H7 (cell line): ENCODE results near the gene FUT7. TPM values are rescaled to one million over a fixed set of nuclear protein-coding genes. Genes with fewer than 3 reads are reported as not detected.
A peak's percentile ranks its signal among the peaks of the same experiment; 100 is the strongest.

Experiments used
- DNase-seq: peaks from one replicate; pipeline ENCODE4 v3.0.0; 2012
- H3K27me3 ChIP-seq: 2 replicates; pipeline ENCODE4 v1.6.0; 2011; ENCODE audit warnings: mild to moderate bottlenecking, low read length; ENCODE audit not compliant: control insufficient read depth, insufficient read depth
- H3K36me3 ChIP-seq: replicated peaks from 2 replicates; pipeline ENCODE4 v1.5.1; 2011; ENCODE audit warnings: low read length; ENCODE audit not compliant: control insufficient read depth, insufficient read depth
- H3K4me3 ChIP-seq: 2 replicates; pipeline ENCODE4 v1.5.1; 2011; ENCODE audit warnings: low read depth, mild to moderate bottlenecking, control low read depth, low read length, moderate library complexity; ENCODE audit not compliant: insufficient read depth
- total RNA-seq: library from RNA; depleted of rRNA; stranded (reverse); fragments of >200 nt; shearing (Covaris generic); gene quantifications from 2 replicates; pipeline ENCODE4 v1.2.3, GENCODE V29; 2014; rRNA removed

FUT7 gene, protein sequence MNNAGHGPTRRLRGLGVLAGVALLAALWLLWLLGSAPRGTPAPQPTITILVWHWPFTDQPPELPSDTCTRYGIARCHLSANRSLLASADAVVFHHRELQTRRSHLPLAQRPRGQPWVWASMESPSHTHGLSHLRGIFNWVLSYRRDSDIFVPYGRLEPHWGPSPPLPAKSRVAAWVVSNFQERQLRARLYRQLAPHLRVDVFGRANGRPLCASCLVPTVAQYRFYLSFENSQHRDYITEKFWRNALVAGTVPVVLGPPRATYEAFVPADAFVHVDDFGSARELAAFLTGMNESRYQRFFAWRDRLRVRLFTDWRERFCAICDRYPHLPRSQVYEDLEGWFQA
- total RNA-seq, result not detected in 2 replicates

DNA sequence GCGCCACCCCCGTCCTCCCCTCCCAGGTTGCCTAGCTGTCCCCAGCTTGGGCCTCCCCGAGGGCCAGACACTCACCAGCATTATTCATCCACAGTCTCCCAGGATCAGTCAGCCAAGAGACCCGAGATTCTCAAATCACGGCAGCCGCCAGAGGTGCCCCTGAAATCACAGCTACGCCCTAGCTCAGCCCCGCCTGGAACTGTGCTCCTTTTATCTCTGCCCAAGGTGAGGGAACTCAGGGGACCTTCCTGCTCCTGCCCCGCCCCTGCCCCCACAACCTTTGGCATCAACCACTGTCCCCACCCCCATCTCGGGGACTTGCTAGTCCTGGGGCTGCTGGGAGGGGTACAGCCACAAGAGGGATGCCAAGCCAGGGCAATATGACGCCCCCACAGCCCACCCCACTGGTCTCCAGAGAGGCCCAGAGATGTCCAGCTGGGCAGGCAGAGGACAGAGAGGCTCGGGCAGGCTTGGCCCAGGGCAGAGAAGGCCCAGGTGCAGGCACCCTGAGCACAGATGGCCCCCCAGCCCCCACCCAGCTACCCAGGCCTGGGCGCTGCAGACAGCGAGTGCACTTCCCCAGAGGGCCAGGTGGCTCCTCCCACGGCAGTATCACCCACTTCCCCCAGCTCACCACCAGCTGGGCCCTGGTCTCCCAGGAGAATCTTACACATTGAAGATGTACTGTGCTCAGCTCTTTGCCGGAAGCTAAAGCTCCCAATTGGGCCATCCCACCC is at the start of gene FUT7:
Gene FUT7 (minus strand): TSS at position 185 of the 737 bp plus-strand sequence. CDS start 97 bp downstream, at position 88.
- Histone ChIP-seq H3K4me3 (no peak within 1 kb of the TSS), H3K36me3 (no peaks in the 10 kb centered on the region), H3K27me3 (peaks cover 16% of the 10 kb centered on the region)
- DNase-seq, result no peak

DNA sequence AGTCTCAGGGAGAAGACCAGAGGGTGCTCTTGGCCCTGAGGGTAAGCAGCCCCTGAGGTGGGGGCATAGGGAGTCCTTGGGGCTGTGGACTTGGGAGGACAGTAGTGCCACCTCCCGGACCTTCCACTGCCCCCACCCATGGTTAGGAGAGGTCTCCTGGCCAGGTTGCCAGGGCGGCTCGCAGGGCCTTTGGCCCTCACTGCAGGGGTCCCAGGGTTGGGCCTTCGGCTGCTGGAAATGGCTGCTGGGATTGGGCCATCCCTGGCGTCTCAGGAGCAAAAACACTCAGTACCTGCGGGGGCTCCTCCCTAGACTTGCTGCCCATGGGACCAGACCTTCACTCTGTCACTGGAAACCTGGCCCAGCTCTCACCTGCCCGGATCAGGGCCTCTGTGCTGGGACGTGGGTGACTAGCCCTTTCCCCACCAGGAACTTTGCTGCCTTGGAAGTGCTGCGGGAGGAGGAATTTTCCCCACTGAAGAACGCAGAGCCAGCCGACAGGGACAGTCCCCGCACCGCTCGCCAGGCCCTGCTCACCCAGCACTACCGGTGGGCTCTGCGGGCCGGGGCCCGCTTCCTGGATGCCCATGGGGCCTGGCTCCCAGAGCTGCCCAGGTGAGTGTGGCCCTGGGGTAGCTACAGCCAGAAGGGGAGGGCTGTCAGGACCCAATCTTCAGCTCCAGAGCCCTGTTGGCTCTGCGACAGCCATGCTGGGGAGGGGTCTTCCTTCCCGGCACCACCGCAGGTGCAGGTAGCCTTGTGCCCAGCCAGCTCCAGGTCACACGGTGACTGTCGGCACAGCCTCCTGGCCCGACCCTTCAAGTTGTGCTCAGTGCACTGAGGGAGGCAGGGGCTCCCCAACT is 48.6 kb upstream of the FUT7 start:
- Histone ChIP-seq H3K4me3 (no peak overlapping the region), H3K27me3 (peaks cover 13% of the 10 kb centered on the region), H3K36me3 (peaks cover 2% of the 10 kb centered on the region)
- no peak for DNase-seq

DNA sequence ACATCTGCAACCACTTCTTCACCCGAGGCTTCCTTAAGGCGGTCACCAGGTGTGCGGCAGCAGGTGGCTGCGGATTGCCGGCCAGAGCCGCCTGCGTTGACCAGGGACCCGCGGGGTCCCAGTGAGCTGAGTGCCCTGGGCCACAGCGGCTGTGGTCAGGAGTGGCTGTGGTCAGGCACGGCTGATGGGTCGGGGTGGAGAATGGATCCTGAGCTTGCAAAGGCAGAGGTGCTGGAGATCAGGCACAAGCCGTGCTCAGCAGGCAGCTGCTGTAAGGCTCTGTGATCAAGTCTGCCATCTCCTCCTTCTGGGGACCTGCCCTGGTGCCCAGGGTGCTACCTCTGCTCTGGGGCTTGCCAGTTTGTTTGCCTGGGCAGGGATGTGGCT is 47.5 kb upstream of the FUT7 start:
- Histone ChIP-seq H3K27me3 (peaks cover 13% of the 10 kb centered on the region), H3K36me3 (peaks cover 2% of the 10 kb centered on the region), H3K4me3 (no peak overlapping the region)
- DNase-seq, result no peak

DNA sequence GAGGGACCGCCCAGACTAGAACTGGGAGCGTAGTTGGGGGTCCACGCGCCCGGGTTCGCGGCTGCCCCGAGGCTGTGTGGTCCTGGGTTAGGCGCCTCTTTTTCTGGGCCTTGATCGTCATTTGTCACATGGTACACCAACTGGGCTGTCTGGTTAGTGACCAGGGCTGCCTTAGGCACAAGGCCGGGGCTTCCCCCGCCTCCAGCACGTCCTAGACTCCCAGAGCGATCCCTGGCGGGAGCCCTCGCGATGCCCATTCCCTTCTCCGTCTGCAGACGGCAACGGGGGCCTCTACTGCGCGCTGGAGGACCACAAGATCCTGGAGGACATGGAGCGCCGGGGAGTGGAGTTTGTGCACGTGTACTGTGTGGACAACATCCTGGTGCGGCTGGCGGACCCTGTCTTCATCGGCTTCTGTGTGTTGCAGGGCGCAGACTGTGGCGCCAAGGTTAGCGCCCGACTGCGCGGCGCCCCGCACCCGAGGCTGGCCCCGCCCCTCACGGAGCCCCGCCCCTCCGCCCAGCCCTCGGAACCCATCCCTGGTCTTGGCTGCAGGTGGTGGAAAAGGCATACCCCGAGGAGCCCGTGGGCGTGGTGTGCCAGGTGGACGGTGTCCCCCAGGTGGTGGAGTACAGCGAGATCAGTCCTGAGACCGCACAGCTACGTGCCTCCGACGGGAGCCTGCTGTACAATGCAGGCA is 47.0 kb upstream of the FUT7 start:
- peak; percentile 81 for DNase-seq
- peak overlapping the region; percentile 73; the same call in 1 of the 2 replicates for H3K4me3 ChIP-seq
- H3K36me3 ChIP-seq, result peaks cover 2% of the 10 kb centered on the region
- peaks cover 13% of the 10 kb centered on the region for H3K27me3 ChIP-seq

DNA sequence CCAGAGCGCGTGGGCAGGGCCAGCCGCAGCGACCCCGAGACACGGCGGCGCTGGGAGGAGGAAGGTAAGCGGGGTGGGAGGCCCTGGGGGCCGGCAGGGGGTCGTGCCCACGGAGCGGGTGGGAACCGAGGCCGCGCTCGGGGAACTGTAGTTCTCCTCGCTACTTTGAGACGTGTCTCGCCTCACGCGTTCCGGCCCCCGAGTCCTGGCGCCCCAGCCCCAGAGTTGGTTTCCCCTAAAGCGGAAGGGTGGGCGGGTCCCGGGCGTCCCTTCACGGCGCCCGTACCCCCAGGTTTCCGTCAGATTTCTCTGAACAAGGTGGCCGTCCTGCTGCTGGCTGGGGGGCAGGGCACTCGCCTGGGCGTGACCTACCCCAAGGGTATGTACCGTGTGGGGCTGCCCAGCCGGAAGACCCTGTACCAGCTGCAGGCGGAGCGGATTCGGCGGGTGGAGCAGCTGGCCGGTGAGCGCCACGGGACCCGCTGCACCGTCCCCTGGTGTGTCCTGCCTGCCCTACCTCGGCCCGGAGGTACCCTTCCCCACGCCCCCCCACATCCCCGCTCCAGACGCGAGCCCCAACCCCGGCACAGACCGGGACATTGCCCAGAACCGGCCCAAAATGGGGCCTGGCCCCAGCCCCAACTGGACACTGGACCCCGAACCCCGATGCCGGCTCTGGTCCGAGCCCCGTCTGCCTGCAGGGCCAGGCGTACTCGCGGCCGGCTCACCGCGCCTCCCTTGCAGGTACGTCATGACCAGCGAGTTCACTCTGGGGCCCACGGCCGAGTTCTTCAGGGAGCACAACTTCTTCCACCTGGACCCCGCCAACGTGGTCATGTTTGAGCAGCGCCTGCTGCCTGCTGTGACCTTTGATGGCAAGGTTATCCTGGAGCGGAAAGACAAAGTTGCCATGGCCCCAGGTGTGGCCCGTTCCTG is 46.1 kb upstream of the FUT7 start:
- DNase-seq, result peak; percentile 74
- peaks cover 2% of the 10 kb centered on the region for H3K36me3 ChIP-seq
- H3K4me3 ChIP-seq, result peak overlapping the region; percentile 73
- peaks cover 13% of the 10 kb centered on the region for H3K27me3 ChIP-seq

DNA sequence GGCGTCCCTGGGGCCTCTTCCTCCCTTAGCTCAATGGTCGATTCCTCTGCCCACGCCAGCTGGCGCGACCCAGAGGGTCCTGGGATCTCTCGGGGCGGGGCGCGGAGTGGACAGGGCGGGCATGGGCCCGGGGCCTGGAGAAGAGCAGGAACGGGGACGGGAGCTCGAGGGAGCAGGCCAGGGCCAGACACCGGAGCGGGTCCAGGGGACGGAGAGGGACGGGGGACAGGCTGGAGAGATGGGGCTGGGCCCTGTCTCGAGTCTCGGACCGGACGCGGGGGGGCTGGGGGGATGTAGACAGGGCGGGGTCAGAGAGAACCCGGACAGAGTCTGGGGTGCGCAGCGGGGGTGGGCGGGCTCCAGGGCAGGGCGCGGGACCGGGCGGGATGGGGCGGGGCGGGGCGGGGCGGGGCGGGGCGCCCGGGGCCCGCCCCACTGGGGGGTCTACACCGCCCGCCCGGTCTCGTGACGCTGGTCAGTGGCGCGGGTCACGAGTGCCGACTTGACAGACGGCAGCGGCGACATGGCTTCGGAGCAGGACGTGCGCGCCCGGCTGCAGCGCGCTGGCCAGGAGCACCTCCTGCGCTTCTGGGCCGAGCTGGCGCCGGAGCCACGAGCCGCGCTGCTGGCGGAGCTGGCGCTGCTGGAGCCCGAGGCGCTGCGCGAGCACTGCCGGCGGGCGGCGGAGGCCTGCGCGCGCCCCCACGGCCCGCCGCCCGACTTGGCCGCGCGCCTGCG is 45.3 kb upstream of the FUT7 start, which contains the start of gene UAP1L1:
Gene UAP1L1 (plus strand): TSS at position 508 of the 738 bp plus-strand sequence. CDS start 16 bp downstream, at position 524.
- Histone ChIP-seq H3K36me3 (peaks cover 2% of the 10 kb centered on the region), H3K4me3 (peak within 1 kb of the TSS; percentile 73), H3K27me3 (peaks cover 13% of the 10 kb centered on the region)
- DNase-seq, result peak; percentile 86

DNA sequence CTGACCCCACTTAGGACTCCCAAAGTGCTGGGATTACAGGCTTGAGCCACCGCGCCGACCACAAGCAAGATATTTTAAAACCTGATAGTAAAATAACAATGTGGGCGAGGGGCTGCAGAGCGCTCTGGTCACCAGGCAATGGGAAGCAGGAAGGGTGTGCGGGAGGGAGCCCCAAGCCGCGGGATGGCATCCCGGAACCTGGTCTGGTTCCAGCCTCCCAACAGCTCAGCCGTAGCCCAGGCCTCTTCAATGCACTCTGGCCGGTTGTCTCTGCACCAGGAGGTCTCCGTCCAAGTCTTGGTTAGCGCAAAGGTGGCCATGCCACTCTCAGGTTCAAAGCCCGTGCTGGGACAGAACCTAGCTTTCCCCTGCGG is 44.7 kb upstream of the FUT7 start:
- peak overlapping the region; percentile 44 for H3K4me3 ChIP-seq
- H3K36me3 ChIP-seq, result peaks cover 1% of the 10 kb centered on the region
- peaks cover 13% of the 10 kb centered on the region for H3K27me3 ChIP-seq
- DNase-seq, result peak; percentile 59

DNA sequence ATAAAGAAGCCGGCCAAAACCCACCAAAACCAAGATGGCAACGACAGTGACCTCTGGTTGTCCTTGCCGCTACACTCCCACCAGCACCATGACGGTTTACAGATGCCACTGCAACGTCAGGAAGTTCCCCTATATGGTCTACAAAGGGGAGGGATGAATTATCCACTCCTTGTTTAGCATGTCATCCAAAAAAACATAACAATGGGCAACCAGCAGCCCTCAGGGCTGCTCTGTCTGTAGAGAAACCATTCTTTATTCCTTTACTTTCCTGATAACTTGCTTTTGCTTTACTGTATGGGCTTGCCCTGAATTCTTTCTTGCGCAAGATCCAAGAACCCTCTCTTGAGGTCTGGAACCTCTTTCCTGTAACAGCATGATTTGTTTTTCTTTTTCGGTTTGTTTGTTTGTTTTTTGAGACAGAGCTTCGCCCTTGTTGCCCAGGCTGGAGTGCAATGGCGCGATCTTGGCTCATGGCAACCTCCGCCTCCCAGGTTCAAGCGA is 43.4 kb upstream of the FUT7 start:
- no peak for DNase-seq
- Histone ChIP-seq H3K36me3 (no peaks in the 10 kb centered on the region; the same call in none of the 2 replicates), H3K27me3 (peaks cover 13% of the 10 kb centered on the region), H3K4me3 (no peak overlapping the region)

DNA sequence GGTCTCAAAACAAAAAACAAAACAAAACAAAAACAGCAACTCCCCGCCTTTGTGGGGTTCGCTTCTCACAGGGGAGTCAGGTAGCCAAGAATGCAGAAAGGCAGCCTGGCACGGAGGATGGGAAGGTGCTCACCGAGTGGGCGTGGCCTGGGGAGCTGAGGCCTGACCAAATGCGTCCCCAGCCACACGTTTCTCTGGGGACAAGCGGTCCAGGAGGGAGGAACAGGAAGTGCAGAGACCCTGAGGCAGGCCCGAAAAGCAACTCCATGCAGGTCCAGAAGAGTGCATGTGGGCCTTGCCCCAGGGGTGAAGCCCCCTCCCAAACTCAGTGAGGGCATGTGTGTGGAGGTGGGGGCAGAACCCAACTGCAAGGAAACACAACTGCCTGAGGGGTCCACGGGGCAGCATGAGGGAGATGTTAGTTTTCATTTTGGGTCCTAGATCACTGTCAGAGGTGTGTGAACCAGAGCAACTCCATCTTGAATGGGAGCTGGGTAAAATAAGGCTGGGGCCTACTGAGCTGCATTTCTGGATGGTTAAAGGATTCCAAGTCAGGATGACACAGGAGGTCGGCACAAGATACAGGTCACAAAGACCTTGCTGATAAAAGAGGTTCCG is 42.9 kb upstream of the FUT7 start:
- H3K4me3 ChIP-seq, result no peak overlapping the region
- H3K27me3 ChIP-seq, result peaks cover 13% of the 10 kb centered on the region
- no peak for DNase-seq
- H3K36me3 ChIP-seq, result no peaks in the 10 kb centered on the region; the same call in none of the 2 replicates

DNA sequence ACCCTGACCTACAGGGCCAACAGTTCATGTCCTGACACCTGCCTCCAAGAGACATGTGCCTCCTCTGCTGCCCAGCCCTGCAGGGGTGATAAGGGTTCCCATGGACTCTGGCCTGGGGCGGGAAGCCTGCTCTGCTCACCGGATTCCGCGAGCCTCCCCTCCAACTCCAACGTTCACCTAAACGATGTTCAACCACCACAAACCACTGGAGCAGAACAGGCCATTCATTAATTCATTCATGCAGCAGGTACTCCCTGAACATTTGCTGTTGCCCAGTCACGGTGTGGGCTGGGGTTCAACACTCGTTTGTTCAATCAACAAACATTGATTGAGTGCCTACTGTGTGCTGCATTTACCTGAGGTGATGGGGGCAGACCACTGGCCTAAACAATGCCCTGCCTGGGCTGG is 42.1 kb upstream of the FUT7 start:
- no peak overlapping the region for H3K4me3 ChIP-seq
- no peak for DNase-seq
- no peaks in the 10 kb centered on the region for H3K36me3 ChIP-seq
- H3K27me3 ChIP-seq, result peaks cover 13% of the 10 kb centered on the region

DNA sequence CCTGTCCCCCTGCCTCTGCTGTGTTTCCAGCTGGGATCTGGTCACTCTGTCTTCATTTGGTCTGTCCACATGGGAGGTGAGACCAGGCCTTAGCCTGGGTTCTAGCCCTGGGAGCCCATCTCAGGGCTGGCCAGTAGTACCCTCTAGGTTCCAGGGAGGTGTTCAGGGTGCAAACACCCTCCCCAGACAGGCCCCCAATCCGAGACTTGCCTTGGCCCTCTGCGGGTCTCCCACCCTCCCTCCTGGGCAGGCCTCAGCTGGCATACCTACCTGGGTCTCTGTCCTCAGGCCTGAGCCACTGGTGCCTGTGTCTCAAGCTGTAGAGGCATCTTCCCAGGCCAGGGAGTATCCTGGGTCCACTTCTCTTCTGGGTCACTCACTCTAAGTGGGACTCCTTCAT is 39.4 kb upstream of the FUT7 start:
- DNase-seq, result no peak
- Histone ChIP-seq H3K36me3 (no peaks in the 10 kb centered on the region), H3K27me3 (no peaks in the 10 kb centered on the region), H3K4me3 (peak overlapping the region; percentile 41)

DNA sequence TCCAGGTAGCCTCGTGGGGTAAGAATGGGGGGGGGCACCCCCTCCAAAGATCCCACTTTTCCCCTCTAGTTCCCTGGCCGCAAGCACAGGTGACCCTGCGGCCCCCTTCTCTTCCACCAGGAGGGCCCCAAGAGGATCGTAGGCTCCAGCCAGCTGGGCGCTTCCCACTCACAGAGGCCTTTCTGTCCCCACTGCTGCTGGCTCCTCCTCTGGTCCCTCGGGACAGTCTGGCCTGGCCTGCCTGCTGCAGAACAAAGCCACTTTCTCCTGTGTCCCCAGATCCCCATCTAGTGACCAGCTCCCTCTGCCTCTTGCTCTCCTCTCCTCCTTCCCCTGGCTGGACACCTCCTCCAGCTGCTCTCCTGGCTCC is 39.0 kb upstream of the FUT7 start:
- Histone ChIP-seq H3K4me3 (peak overlapping the region; percentile 41), H3K36me3 (peaks cover 1% of the 10 kb centered on the region), H3K27me3 (no peaks in the 10 kb centered on the region)
- no peak for DNase-seq
